Activated T-cell treated with anti-CD3 and anti-CD28 coated beads, Interleukin-2, amount 50 U/mL, for 72 hours (primary cell): Measurements from ENCODE around the gene ABCC1. TPM values are rescaled to one million over a fixed set of nuclear protein-coding genes. Genes with fewer than 3 reads are reported as not detected.
"Not testable (repeated sequence)": the region's sequence is repeated elsewhere in the genome, so short reads cannot be mapped to it uniquely, and the experiment has no call there.

ENCODE experiments used
- ATAC-seq, 2 donors: fragments of 150-1000 bp; cut with Tn5 transposase; replicated peaks in 1 of 2; 2 replicates each; pipeline ENCODE4 v1.10.0; 2021; ENCODE audit warnings: moderate library complexity in 2 of 2, mild to moderate bottlenecking in 1 of 2
- DNase-seq, 2 donors: peaks; one replicate each; pipeline ENCODE4 v3.0.0; 2021 to 2022; ENCODE audit warnings: mixed read lengths in 1 of 2
- H3K27ac Mint-ChIP-seq: one replicate; pipeline ENCODE4 v1.8.0; 2022; ENCODE audit warnings: mild to moderate bottlenecking, moderate library complexity, mixed read lengths
- H3K27me3 Mint-ChIP-seq: one replicate; pipeline ENCODE4 v1.8.0; 2022; ENCODE audit warnings: low read depth, mixed read lengths
- H3K36me3 Mint-ChIP-seq, 2 donors: one replicate each; pipeline ENCODE4 v1.8.0; 2022; ENCODE audit warnings: mixed read lengths in 2 of 2, mild to moderate bottlenecking in 1 of 2; ENCODE audit not compliant: insufficient read depth in 2 of 2
- H3K4me1 Mint-ChIP-seq: one replicate; pipeline ENCODE4 v1.8.0; 2022; ENCODE audit warnings: low read depth, mixed read lengths
- H3K4me3 Mint-ChIP-seq, 2 donors: one replicate each; pipeline ENCODE4 v1.8.0; 2022; ENCODE audit warnings: mild to moderate bottlenecking in 2 of 2, mixed read lengths in 2 of 2, moderate library complexity in 2 of 2
- H3K9me3 Mint-ChIP-seq, 2 donors: one replicate each; pipeline ENCODE4 v1.8.0; 2022; ENCODE audit warnings: mixed read lengths in 2 of 2
- total RNA-seq, 2 donors: library from RNA; stranded (reverse); gene quantifications; one replicate each; pipeline ENCODE4 v1.2.3, GENCODE V29; 2022

Gene ABCC1
- total RNA-seq, 2 donors from 2014 or later: 82.3 to 90.4 TPM

DNA sequence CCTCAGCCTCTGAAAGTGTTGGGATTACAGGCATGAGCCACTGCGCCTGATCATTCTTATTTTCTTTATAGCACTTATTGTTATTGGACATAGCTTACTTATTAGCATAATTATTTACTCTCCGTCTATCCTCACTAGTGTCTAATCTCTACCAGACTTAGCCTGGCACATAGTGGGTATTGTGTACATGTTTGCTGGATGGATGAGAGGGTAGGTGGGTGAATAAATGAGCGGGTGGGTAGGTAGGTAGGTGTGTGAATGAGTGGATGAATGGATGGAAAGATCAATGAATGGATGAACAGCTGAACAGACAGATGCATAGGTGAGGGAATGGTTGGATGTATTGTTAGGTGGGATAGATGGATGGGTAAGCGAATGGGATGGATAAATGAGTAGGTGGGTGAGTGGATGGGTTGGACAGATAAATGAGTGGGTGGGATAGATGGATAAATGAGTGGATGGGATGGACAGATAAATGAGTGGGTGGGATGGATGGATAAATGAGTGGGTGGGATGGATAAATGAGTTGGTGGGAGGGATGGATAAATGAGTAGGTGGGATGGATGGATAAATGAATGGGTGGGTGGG, 222.0 kb downstream of the ABCC1 start:
- no peaks in the 10 kb centered on the region for H3K4me1 Mint-ChIP-seq

GRCh38 chr16:16172991-16173390, 223.6 kb downstream of the ABCC1 start:
- no peak for ATAC-seq
- Mint-ChIP-seq H3K9me3 (peaks cover 0 to 1% of the 10 kb centered on the region in 2 donors), H3K4me3 (no peak overlapping the region), H3K27me3 (no peaks in the 10 kb centered on the region), H3K36me3 (no peaks in the 10 kb centered on the region), H3K27ac (no peak overlapping the region), H3K4me1 (no peaks in the 10 kb centered on the region)
- DNase-seq: no peak

More for the DNA sequence above, 222.0 kb downstream of the ABCC1 start:
- Mint-ChIP-seq H3K27me3 (no peaks in the 10 kb centered on the region), H3K9me3 (peaks cover 0 to 1% of the 10 kb centered on the region in 2 donors), H3K27ac (no peak overlapping the region), H3K4me3 (no peak overlapping the region), H3K36me3 (no peaks in the 10 kb centered on the region)
- ATAC-seq (no peak), DNase-seq (no peak)

- H3K9me3 Mint-ChIP-seq: peaks cover 0 to 1% of the 10 kb centered on the region in 2 donors
- H3K27me3 Mint-ChIP-seq: no peaks in the 10 kb centered on the region
- no peak overlapping the region for H3K4me3 Mint-ChIP-seq
- DNase-seq: no peak
- H3K36me3 Mint-ChIP-seq: no peaks in the 10 kb centered on the region
- no peak overlapping the region for H3K27ac Mint-ChIP-seq
- H3K4me1 Mint-ChIP-seq: no peaks in the 10 kb centered on the region
- no peak for ATAC-seq
Measured at GRCh38 chr16:16175296-16175695, 225.9 kb downstream of the ABCC1 start.

- Mint-ChIP-seq H3K4me3 (no peak overlapping the region), H3K4me1 (no peaks in the 10 kb centered on the region), H3K9me3 (peaks cover 0 to 1% of the 10 kb centered on the region in 2 donors), H3K36me3 (no peaks in the 10 kb centered on the region), H3K27ac (no peak overlapping the region), H3K27me3 (no peaks in the 10 kb centered on the region)
- ATAC-seq: no peak
- no peak for DNase-seq
Measured at GRCh38 chr16:16176328-16176727, 226.9 kb downstream of the ABCC1 start.

- DNase-seq: no peak
- Mint-ChIP-seq H3K36me3 (no peaks in the 10 kb centered on the region), H3K9me3 (peaks cover 0 to 1% of the 10 kb centered on the region in 2 donors), H3K4me3 (no peak overlapping the region), H3K4me1 (no peaks in the 10 kb centered on the region), H3K27ac (no peak overlapping the region), H3K27me3 (no peaks in the 10 kb centered on the region)
- no peak for ATAC-seq
Measured at GRCh38 chr16:16178455-16179162, 229.2 kb downstream of the ABCC1 start.

DNA sequence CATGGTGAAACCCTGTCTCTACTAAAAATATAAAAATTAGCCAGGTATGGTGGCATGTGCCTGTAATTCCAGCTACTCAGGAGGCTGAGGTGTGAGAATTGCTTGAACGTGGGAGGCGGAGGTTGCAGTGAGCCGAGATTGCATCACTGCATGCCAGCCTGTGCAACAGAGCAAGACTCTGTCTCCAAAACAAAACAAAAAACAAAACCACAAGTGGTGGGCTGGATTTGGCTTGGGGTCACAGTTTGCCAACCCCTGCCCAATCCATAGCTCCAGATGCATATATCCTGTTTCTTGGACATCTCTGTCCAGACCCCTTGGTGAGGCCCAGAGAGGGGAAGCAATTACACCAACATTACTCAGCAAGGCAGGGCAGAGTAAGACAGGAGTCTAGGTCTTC, 232.3 kb downstream of the ABCC1 start:
- ATAC-seq, H3K4me1 Mint-ChIP-seq, H3K27ac Mint-ChIP-seq, H3K36me3 Mint-ChIP-seq, H3K4me3 Mint-ChIP-seq, DNase-seq, H3K9me3 Mint-ChIP-seq, H3K27me3 Mint-ChIP-seq: not testable (repeated sequence)

DNA sequence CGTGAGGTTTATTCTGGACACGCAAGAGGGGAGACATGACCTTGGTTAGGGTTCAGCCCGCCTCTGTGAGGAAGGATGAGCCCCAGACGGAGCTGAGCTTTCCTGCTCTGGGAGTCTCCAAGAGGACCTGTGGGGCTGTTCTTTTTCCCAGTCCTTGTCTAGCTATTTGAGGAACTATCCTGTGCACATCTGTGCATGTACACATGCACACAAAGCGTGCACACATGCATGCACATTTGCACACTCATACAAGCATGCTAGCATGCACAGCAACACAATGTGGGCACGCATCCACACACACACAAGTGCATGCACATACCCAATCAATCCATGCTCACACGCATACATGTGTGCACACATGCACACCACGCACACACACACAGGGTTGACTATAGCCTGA, 233.5 kb downstream of the ABCC1 start:
- H3K27ac Mint-ChIP-seq: no peak overlapping the region
- no peaks in the 10 kb centered on the region for H3K9me3 Mint-ChIP-seq
- H3K4me1 Mint-ChIP-seq: no peaks in the 10 kb centered on the region
- H3K36me3 Mint-ChIP-seq: no peaks in the 10 kb centered on the region
- no peaks in the 10 kb centered on the region for H3K27me3 Mint-ChIP-seq
- DNase-seq: no peak
- no peak for ATAC-seq
- no peak overlapping the region for H3K4me3 Mint-ChIP-seq

DNA sequence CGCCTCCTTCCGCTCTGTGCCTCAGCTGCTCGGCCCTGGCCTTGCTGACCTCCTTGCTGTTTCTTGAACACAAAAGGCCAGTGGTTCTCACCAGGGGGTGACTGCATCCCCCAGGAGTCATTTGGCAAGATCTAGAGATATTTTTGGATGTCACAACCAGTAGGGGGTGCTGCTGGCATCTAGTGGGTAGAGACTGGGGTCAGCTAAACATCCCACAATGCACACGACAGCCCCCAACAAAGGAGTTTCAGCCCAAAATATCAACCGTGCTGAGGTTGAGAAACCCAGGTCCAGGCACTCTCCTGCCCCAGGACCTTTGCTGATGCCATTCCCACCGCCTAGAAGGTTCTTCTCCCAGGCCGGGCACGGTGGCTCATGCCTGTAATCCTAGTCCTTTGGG, 234.1 kb downstream of the ABCC1 start:
- no peaks in the 10 kb centered on the region for H3K27me3 Mint-ChIP-seq

DNA sequence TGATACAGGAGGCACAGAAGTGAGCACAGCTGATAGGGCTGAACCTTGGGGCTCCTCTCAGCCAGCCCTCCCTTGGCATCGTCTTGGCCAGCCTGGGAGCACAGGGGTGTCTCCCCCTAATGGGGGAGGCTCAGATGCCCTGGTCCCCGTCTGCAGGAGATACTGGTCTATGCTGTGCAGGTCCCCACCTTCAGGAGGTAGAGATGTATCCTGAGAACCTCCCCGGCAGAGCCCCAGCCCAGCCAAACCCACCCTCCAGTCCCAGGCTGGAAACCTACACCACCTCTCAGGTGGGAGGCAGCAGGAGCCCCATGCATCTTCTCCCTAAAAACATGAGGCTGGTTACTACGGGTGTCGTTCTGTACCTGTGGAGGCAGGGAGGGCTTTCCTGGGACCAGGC, 235.2 kb downstream of the ABCC1 start:
- no peaks in the 10 kb centered on the region for H3K4me1 Mint-ChIP-seq
- H3K9me3 Mint-ChIP-seq: no peaks in the 10 kb centered on the region
- H3K4me3 Mint-ChIP-seq: no peak overlapping the region
- no peaks in the 10 kb centered on the region for H3K27me3 Mint-ChIP-seq
- ATAC-seq (no peak), DNase-seq (no peak)
- no peak overlapping the region for H3K27ac Mint-ChIP-seq
- H3K36me3 Mint-ChIP-seq: no peaks in the 10 kb centered on the region

More for the DNA sequence above, 234.1 kb downstream of the ABCC1 start:
- ATAC-seq (no peak), DNase-seq (no peak)
- H3K27ac Mint-ChIP-seq: no peak overlapping the region
- H3K4me1 Mint-ChIP-seq: no peaks in the 10 kb centered on the region
- H3K4me3 Mint-ChIP-seq: no peak overlapping the region
- no peaks in the 10 kb centered on the region for H3K9me3 Mint-ChIP-seq
- H3K36me3 Mint-ChIP-seq: no peaks in the 10 kb centered on the region

GRCh38 chr16:16185095-16185494, 235.7 kb downstream of the ABCC1 start:
- no peaks in the 10 kb centered on the region for H3K4me1 Mint-ChIP-seq
- no peak for ATAC-seq
- DNase-seq: no peak
- H3K27me3 Mint-ChIP-seq: no peaks in the 10 kb centered on the region
- no peaks in the 10 kb centered on the region for H3K9me3 Mint-ChIP-seq
- no peak overlapping the region for H3K4me3 Mint-ChIP-seq
- no peak overlapping the region for H3K27ac Mint-ChIP-seq
- H3K36me3 Mint-ChIP-seq: no peaks in the 10 kb centered on the region

- Mint-ChIP-seq H3K27ac (no peak overlapping the region), H3K9me3 (no peaks in the 10 kb centered on the region), H3K36me3 (no peaks in the 10 kb centered on the region), H3K4me1 (no peaks in the 10 kb centered on the region), H3K4me3 (no peak overlapping the region), H3K27me3 (peaks cover 2% of the 10 kb centered on the region)
- no peak for ATAC-seq
- no peak for DNase-seq
Measured at GRCh38 chr16:16186820-16187219, 237.4 kb downstream of the ABCC1 start.

DNA sequence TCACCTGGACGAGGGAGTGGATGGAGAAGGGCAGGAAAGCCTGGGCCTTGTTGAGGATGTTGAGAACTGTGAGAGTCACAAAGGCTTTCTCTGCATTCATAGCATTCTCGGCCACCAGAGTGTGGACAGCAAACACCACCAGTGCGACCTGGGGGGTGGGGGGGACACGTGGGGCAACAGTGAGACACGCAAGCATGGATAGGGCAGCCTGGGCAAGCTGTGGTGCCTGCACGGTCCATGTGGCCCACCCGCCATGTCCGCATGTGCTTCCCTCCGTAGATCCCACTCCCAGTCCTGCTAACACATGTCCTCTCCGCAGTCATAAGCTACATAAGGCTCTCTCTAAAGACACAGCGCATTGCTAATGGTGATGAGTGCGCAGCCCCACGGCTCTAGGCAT, 239.4 kb downstream of the ABCC1 start:
- DNase-seq: no peak

GRCh38 chr16:16189842-16190241, 240.4 kb downstream of the ABCC1 start:
- Mint-ChIP-seq H3K36me3 (no peaks in the 10 kb centered on the region), H3K4me1 (no peaks in the 10 kb centered on the region), H3K4me3 (no peak overlapping the region), H3K27ac (no peak overlapping the region), H3K9me3 (no peaks in the 10 kb centered on the region), H3K27me3 (peaks cover 8% of the 10 kb centered on the region)
- ATAC-seq: no peak
- DNase-seq: no peak

More for the DNA sequence above, 239.4 kb downstream of the ABCC1 start:
- Mint-ChIP-seq H3K9me3 (no peaks in the 10 kb centered on the region), H3K27ac (no peak overlapping the region), H3K27me3 (peaks cover 8% of the 10 kb centered on the region), H3K4me1 (no peaks in the 10 kb centered on the region), H3K4me3 (no peak overlapping the region), H3K36me3 (no peaks in the 10 kb centered on the region)
- ATAC-seq: no peak

DNA sequence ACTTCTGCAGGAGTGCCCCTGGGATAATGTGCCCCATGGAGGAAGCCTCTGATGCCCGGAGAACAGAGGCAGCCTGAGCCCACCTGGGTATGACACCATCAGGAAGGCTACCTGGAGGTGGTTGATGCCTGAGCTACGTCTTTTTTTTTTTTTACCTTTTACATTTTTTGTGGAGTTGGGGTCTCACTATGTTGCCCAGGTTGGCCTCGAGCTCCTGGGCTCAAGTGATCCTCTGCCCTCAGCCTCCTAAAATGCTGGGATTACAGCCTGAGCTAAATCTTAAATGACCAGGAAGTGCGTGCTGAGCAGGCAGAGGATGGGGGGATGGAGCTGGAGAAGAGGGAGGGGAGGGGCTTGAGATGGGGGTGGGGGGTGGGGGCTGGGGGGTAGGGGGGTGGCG, 241.1 kb downstream of the ABCC1 start:
- H3K27ac Mint-ChIP-seq: no peak overlapping the region
- ATAC-seq (no peak), DNase-seq (no peak)
- H3K9me3 Mint-ChIP-seq: no peaks in the 10 kb centered on the region
- no peaks in the 10 kb centered on the region for H3K36me3 Mint-ChIP-seq
- H3K4me3 Mint-ChIP-seq: no peak overlapping the region
- peaks cover 8% of the 10 kb centered on the region for H3K27me3 Mint-ChIP-seq
- no peaks in the 10 kb centered on the region for H3K4me1 Mint-ChIP-seq
